Forelimb muscle (tissue), 1 donor: Measurements from ENCODE around the gene CDK12. TPM values are rescaled to one million over a fixed set of nuclear protein-coding genes. Genes with fewer than 3 reads are reported as not detected.
"Not testable (repeated sequence)": the region's sequence is repeated elsewhere in the genome, so short reads cannot be mapped to it uniquely, and the experiment has no call there.

Experiments
- DNase-seq: peaks from one replicate; pipeline ENCODE4 v3.0.0-alpha.2; 2013; ENCODE audit warnings: low read depth
- polyA plus RNA-seq: library from polyadenylated mRNA; unstranded; fragments of 120-200 nt; gene quantifications from one replicate; pipeline ENCODE4 v1.2.1, GENCODE V29; 2013; ENCODE audit not compliant: insufficient read length

Gene CDK12
- polyA plus RNA-seq, 1 donor, result 29.6 TPM

- DNase-seq, result not testable (repeated sequence)
Observed at GRCh38 chr17:39496921-39497320, 35.6 kb downstream of the CDK12 start.

DNA sequence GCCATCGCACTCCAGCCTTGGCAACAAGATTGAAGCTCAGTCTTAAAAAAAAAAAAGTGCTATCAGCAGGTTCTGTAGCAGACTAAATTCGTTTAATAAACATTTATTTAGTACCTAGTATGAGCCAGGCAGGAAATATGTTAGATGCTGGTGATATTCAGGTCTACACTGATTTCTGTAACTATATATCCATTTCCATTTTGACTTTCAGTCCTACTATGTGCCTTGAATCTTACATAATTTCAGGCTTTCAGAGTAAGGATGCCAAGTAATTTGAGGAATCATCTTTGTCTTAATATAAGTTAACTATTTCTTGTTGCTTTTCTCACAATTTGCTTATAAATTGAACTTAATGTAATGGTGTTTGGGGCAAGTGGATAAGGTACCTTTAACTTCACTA is 46.2 kb downstream of the CDK12 start:
- DNase-seq, result no peak

GRCh38 chr17:39508987-39509386 is 47.7 kb downstream of the CDK12 start:
- no peak for DNase-seq

GRCh38 chr17:39513309-39513708 is 52.0 kb downstream of the CDK12 start:
- no peak for DNase-seq

- no peak for DNase-seq
Observed at GRCh38 chr17:39513915-39514314, 52.6 kb downstream of the CDK12 start.

GRCh38 chr17:39517224-39517623 is 55.9 kb downstream of the CDK12 start:
- DNase-seq, result no peak

DNA sequence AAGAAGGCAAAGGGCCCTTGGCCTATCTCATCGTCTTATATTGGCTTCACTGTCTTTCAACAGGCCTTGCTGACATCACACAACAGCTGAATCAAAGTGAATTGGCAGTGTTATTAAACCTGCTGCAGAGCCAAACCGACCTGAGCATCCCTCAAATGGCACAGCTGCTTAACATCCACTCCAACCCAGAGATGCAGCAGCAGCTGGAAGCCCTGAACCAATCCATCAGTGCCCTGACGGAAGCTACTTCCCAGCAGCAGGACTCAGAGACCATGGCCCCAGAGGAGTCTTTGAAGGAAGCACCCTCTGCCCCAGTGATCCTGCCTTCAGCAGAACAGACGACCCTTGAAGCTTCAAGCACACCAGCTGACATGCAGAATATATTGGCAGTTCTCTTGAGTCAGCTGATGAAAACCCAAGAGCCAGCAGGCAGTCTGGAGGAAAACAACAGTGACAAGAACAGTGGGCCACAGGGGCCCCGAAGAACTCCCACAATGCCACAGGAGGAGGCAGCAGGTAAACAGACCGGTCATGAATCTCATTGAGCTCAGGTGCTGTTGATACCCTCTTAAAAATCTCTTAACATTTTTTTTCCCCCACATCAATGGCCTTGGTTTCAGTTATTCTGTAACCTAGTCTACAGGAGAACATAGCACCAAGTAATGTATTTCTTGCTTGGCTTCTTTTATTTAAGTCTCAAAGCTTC is 64.7 kb downstream of the CDK12 start:
- DNase-seq, result no peak

DNA sequence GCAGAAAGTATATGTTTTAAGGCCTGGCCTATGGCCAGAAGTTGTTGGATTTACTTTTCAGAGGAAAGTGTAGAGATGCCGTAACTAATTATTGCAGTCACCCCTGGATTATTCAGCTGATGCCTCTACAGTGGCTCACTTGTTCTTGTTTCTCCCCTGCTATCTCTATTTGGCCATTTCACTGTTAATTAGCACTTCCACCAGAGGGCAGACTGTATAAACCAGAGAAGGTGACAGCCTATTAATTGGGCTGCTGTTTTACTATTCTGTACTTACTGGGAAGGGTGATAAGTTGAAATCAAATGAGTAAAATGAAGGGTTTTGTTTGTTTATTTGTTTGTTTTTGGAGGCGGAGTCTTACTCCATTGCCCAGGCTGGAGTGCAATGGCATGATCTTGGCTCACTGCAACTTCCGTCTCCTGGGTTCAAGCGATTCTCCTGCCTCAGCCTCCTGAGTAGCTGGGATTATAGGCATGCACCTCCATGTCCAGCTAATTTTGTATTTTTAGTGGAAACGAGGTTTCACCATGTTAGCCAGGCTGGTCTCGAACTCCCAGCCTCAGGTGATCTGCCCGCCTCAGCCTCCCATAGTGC is 66.0 kb downstream of the CDK12 start:
- DNase-seq, result no peak

GRCh38 chr17:39529455-39529854 is 68.2 kb downstream of the CDK12 start:
- DNase-seq, result no peak

DNA sequence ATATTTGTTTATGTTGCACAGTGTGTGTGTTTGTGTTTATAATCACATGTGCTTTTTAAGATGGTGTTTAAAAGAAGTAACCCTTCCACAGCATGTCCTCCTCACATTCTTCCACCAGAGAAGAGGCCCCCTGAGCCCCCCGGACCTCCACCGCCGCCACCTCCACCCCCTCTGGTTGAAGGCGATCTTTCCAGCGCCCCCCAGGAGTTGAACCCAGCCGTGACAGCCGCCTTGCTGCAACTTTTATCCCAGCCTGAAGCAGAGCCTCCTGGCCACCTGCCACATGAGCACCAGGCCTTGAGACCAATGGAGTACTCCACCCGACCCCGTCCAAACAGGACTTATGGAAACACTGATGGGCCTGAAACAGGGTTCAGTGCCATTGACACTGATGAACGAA is 69.2 kb downstream of the CDK12 start:
- DNase-seq, result no peak

DNA sequence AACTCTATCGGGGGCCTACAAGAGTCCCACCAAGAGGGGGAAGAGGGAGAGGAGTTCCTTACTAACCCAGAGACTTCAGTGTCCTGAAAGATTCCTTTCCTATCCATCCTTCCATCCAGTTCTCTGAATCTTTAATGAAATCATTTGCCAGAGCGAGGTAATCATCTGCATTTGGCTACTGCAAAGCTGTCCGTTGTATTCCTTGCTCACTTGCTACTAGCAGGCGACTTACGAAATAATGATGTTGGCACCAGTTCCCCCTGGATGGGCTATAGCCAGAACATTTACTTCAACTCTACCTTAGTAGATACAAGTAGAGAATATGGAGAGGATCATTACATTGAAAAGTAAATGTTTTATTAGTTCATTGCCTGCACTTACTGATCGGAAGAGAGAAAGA is 70.0 kb downstream of the CDK12 start:
- DNase-seq, result no peak

- DNase-seq, result no peak
Observed at GRCh38 chr17:39533891-39534290, 72.6 kb downstream of the CDK12 start.

- DNase-seq, result no peak
Observed at GRCh38 chr17:39534768-39535405, 73.6 kb downstream of the CDK12 start.

DNA sequence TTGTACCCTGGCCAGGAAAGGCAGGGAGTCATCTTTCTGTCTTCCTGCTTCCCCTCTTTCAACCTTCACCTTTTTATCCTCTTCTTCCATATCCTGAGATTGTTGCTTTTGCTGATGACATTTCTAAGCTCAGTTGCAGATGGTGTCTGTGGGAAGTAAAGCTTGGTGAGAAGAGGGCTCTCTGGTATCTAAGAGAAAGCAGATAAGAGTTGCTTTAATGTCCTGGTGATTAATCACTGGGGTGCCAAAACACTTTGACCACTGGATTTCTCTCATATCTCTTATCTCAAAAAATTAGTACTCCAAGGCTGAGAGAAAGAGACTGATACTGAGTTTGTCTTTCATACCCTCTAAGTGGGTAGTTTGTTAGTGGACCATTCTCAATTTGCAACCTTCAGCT is 75.2 kb downstream of the CDK12 start:
- no peak for DNase-seq

- DNase-seq, result not testable (repeated sequence)
Observed at GRCh38 chr17:39537364-39537763, 76.1 kb downstream of the CDK12 start.

GRCh38 chr17:39538866-39539265 is 77.6 kb downstream of the CDK12 start:
- DNase-seq, result no peak

DNA sequence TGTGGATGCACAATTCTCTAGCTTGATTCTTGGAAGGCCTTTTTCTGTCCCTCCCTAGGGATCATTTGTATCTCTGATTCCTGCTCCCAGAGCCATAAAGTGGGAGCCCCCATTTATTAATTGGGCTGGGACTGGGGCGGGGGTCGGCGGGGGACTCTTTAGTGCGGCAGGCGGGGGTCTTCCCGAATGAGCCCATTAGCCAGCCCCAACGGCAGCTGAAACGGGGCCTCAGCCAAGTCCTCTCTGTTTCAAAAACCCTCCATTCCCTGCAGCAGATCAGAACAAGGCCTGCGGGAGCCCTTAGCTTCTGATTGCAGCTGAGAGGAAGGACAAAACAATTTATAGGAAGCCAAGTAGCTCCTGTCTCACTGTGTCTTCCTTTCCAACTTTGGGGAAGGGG is 79.3 kb downstream of the CDK12 start:
- no peak for DNase-seq

- no peak for DNase-seq
Observed at GRCh38 chr17:39541652-39542051, 80.4 kb downstream of the CDK12 start.

DNA sequence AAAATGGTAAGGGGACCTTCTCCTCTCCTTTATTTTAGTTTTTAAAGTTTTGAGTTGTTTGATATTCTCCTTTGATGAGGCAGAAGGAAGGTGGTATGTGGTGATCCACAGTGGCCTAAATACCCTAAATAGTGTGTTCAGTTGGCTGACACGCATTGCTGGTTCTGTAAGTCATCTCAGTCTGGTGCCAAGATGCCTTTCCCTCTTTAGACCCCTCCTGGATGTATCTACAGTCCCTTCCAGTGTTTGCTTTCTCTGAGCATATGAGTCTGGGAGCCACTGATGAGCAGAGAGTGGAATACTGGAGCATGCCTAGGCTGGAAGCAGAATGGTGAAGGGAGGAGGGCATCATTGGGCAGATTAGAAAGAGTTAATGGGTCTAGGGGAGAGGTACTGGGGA is 81.9 kb downstream of the CDK12 start:
- DNase-seq, result no peak

GRCh38 chr17:39543664-39544063 is 82.4 kb downstream of the CDK12 start:
- no peak for DNase-seq

- DNase-seq, result not testable (repeated sequence)
Observed at GRCh38 chr17:39544361-39544760, 83.1 kb downstream of the CDK12 start.

DNA sequence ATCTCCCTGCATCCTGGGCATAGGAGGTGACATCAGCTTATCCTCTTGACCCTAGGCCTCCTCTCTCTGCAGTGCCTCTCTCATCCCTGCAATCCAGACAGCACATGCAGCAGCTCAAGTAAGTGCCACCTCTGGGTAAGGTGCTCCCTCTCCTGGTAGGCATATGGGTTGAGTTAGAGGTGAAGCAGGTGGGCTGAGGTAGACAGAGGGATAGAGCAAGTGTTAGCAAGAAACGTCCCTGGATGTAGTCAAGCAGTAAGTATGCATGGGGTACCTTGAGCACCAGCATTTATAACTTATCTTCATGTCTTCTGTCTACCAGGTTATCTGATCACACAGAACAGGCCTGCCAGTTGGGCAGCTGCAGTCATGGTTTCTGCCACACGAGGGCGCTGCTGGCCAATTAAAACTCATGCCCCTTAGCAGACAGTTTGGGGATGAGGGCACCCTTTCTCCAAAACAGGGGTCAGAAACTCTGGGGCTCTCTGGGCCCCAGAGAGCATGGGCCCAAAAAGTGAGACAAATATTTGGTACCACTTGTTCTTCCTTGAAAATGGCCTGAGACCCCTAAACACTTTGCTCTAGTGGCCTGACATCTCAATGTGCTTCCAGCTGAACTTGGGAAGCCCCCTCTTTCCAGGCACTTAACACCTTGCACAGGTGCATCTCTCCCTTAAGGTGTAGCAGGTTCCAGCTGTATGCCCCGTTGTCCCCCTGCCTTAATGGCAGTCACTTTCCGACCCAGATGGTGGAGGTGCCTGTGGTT is 86.6 kb downstream of the CDK12 start:
- no peak for DNase-seq
